Endothelial cell of umbilical vein (primary cell): Measurements from ENCODE around the gene NENF. TPM values are rescaled to one million over a fixed set of nuclear protein-coding genes. Genes with fewer than 3 reads are reported as not detected.

Source experiments
- BruUV-seq: library from RNA; stranded (reverse); fragments of 400-500 nt; replicated peaks from 2 replicates; lab custom pipeline; 2021; lab: Mats Ljungman, UMichigan
- CTCF ChIA-PET: fragments of 300-600, 350-600 bp; sonication (Branson Sonifier 250); formaldehyde crosslinking; loops from one replicate; lab custom pipeline; 2021; ENCODE audit warnings: antibody characterized with exemption, inconsistent platforms; lab: Charles Lee
- POLR2A ChIA-PET: fragments of 300-600, 350-600 bp; sonication (Branson Sonifier 250); formaldehyde crosslinking; loops from one replicate; lab custom pipeline; 2021; ENCODE audit warnings: antibody characterized with exemption, inconsistent platforms; lab: Charles Lee
- DNase-seq: peaks from one replicate; pipeline ENCODE4 v3.0.0-alpha.2; 2011; ENCODE audit warnings: low read depth, low spot score
- FAIRE-seq: peaks from 2 replicates; lab custom pipeline; 2011; peaks lifted over from hg19 to GRCh38; lab: Jason Lieb, UNC
- H2AFZ ChIP-seq: 2 replicates; pipeline ENCODE4 v1.6.0; 2012; ENCODE audit warnings: low read depth, low read length, control low read depth, inconsistent platforms
- H3K27ac ChIP-seq: 2 replicates; pipeline ENCODE4 v1.5.1; 2011; ENCODE audit warnings: low read depth, mild to moderate bottlenecking, control low read depth, low read length, moderate library complexity; ENCODE audit not compliant: insufficient read depth
- H3K27me3 ChIP-seq, 2 experiments: 2 replicates each; pipeline versions ENCODE4 v1.6.0 to v1.6.1; 2011; ENCODE audit warnings: low read length in 2 of 2, mixed read lengths in 1 of 2; ENCODE audit not compliant: control insufficient read depth in 2 of 2, insufficient read depth in 2 of 2
- H3K36me3 ChIP-seq, 2 experiments: 2 replicates in 1 of 2; 3 replicates in 1 of 2; pipeline ENCODE4 v1.5.1; 2011; ENCODE audit warnings: low read length in 2 of 2, mild to moderate bottlenecking in 1 of 2, moderate library complexity in 1 of 2; ENCODE audit not compliant: control insufficient read depth in 2 of 2, insufficient read depth in 2 of 2; ENCODE audit errors: extremely low read depth in 1 of 2
- H3K4me1 ChIP-seq: 3 replicates; pipeline ENCODE4 v1.5.1; 2011; ENCODE audit warnings: mild to moderate bottlenecking, low read length; ENCODE audit not compliant: control insufficient read depth, insufficient read depth; ENCODE audit errors: extremely low read depth
- H3K4me2 ChIP-seq: 2 replicates; pipeline ENCODE4 v1.6.1; 2011; ENCODE audit warnings: low read length, control low read depth, mixed read lengths; ENCODE audit not compliant: insufficient read depth
- H3K4me3 ChIP-seq, 3 experiments: fragments of 200-600 bp in 1 of 3; sonication (generic), shearing (Covaris generic) in 1 of 3; replicated peaks in 1 of 3; 2 replicates each; pipeline ENCODE4 v1.5.1; 2011 to 2016; ENCODE audit warnings: control low read depth in 3 of 3, low read length in 3 of 3, mild to moderate bottlenecking in 2 of 3, inconsistent platforms in 1 of 3, low read depth in 1 of 3, moderate library complexity in 1 of 3; ENCODE audit not compliant: insufficient read depth in 1 of 3
- H3K79me2 ChIP-seq: 2 replicates; pipeline ENCODE4 v1.6.0; 2012; ENCODE audit warnings: low read length, inconsistent platforms; ENCODE audit not compliant: control insufficient read depth, insufficient read depth
- H3K9ac ChIP-seq: replicated peaks from 2 replicates; pipeline ENCODE3; 2011; ENCODE audit warnings: low read length, control low read depth; ENCODE audit not compliant: insufficient read depth; ENCODE audit errors: extremely low read depth
- H3K9me1 ChIP-seq: replicated peaks from 3 replicates; pipeline ENCODE4 v1.6.0; 2011; ENCODE audit warnings: mild to moderate bottlenecking, low read length; ENCODE audit not compliant: control insufficient read depth, insufficient read depth; ENCODE audit errors: extremely low read depth
- H3K9me3 ChIP-seq: replicated peaks from 2 replicates; pipeline ENCODE4 v1.5.1; 2012; ENCODE audit warnings: low read length, inconsistent platforms; ENCODE audit not compliant: control insufficient read depth, insufficient read depth
- H4K20me1 ChIP-seq: replicated peaks from 2 replicates; pipeline ENCODE3; 2011; ENCODE audit warnings: mild to moderate bottlenecking, low read length; ENCODE audit not compliant: control insufficient read depth, insufficient read depth; ENCODE audit errors: extremely low read depth
- CTCF ChIP-seq, 2 donors: IDR thresholded peaks; 1 replicate in 1 of 2; 2 replicates in 1 of 2; pipeline ENCODE4 v1.5.1; 2011; ENCODE audit warnings: low read length in 2 of 2, mild to moderate bottlenecking in 2 of 2, moderate library complexity in 2 of 2, control low read depth in 1 of 2, inconsistent platforms in 1 of 2, low read depth in 1 of 2; ENCODE audit not compliant: insufficient read depth in 1 of 2; ENCODE audit errors: extremely low read depth in 1 of 2
- EZH2 ChIP-seq: IDR thresholded peaks from 2 replicates; pipeline ENCODE4 v1.6.1; 2012; ENCODE audit warnings: borderline replicate concordance, low read depth, mild to moderate bottlenecking, moderate library complexity, low read length, inconsistent platforms; ENCODE audit not compliant: severe bottlenecking
- FOS ChIP-seq: IDR thresholded peaks from 2 replicates; pipeline ENCODE4 v1.6.1; 2011; ENCODE audit warnings: mild to moderate bottlenecking, low read length, moderate library complexity, borderline replicate concordance; ENCODE audit not compliant: insufficient read depth
- GATA2 ChIP-seq: IDR thresholded peaks from 2 replicates; pipeline ENCODE4 v1.7.0; 2011; ENCODE audit warnings: low read depth, mild to moderate bottlenecking, moderate library complexity, mixed read lengths, low read length; ENCODE audit not compliant: insufficient read length, insufficient read depth
- JUN ChIP-seq: IDR thresholded peaks from 2 replicates; pipeline ENCODE4 v1.6.1; 2011; ENCODE audit warnings: borderline replicate concordance, low read depth; ENCODE audit not compliant: insufficient read length, insufficient read depth
- MAX ChIP-seq: IDR thresholded peaks from 2 replicates; pipeline ENCODE4 v1.6.1; 2011; ENCODE audit not compliant: insufficient read depth, insufficient read length
- MYC ChIP-seq: IDR thresholded peaks from one replicate; pipeline ENCODE4 v1.6.1; 2011; ENCODE audit warnings: mild to moderate bottlenecking, low read depth, low read length
- POLR2A ChIP-seq: IDR thresholded peaks from 2 replicates; pipeline ENCODE4 v1.6.1; 2012; ENCODE audit warnings: low read depth, mild to moderate bottlenecking, control low read depth, low read length
- POLR2AphosphoS5 ChIP-seq: IDR thresholded peaks from 2 replicates; pipeline ENCODE4 v1.6.1; 2012; ENCODE audit warnings: low read depth, mild to moderate bottlenecking, control low read depth, low read length, moderate library complexity; ENCODE audit not compliant: insufficient read depth
- dilution Hi-C: fragments of 300-500 bp; cut with MboI; formaldehyde crosslinking; loops from one replicate; pipeline ENCODE4 v1.15.0; 2019; ENCODE audit warnings: low sequenced_read_pairs; ENCODE audit not compliant: extremely low pct_ligation_motif_present
- intact Hi-C: fragments of 100-400 bp; cut with micrococcal nuclease; formaldehyde crosslinking; loops from one replicate; pipeline ENCODE4 v1.10.0; 2022
- polyA plus RNA-seq, 4 experiments: library from polyadenylated mRNA; depleted of rRNA in 3 of 4; stranded (reverse) in 3 of 4; unstranded in 1 of 4; fragments of >200 nt; gene quantifications; 2 replicates each; pipeline versions ENCODE4 v1.2.1 to v1.2.3, GENCODE V29; 2011 to 2012; ENCODE audit warnings: missing spikeins in 1 of 4
- total RNA-seq: library from RNA; stranded (reverse); gene quantifications from 2 replicates; pipeline ENCODE4 v1.2.3, GENCODE V29; 2021

NENF gene
- total and polyA plus RNA-seq, 2 donors (not counting 3 experiments of a cell fraction or from before 2014, with no cell fraction given): 19.8 to 23.0 TPM

GRCh38 chr1:212477680-212478466 lies 45.2 kb downstream of the NENF start:
- FAIRE-seq (no peak), DNase-seq (no peak)
- Histone ChIP-seq H3K27ac (no peak overlapping the region), H3K4me2 (no peak overlapping the region), H3K9me3 (no peaks in the 10 kb centered on the region), H3K79me2 (no peaks in the 10 kb centered on the region), H3K27me3 (peaks cover 0 to 8% of the 10 kb centered on the region in 2 experiments), H3K4me3 (no peak overlapping the region), H2AFZ (no peak overlapping the region), H3K9ac (no peak overlapping the region), H4K20me1 (no peaks in the 10 kb centered on the region), H3K9me1 (no peaks in the 10 kb centered on the region), H3K4me1 (peaks cover 13% of the 10 kb centered on the region), H3K36me3 (no peaks in the 10 kb centered on the region)
- TF ChIP-seq EZH2 (no peak), MYC (no peak), CTCF (IDR thresholded peaks at IDR 0.05; ENCODE audit: extremely low read depth in 1 of 2, insufficient read depth in 1 of 2, low read depth in 1 of 2, low read length in 2 of 2) (no peak), FOS (no peak), POLR2AphosphoS5 (no peak), MAX (no peak), JUN (no peak), POLR2A (no peak), GATA2 (no peak)
- dilution Hi-C loops (no loop called here), intact Hi-C loops (loop anchor here (1.0 kb wide), 12 partner anchors 81 to 573 kb away; partner anchors contain the start of genes ATF3 and RPS6KC1)
- ChIA-PET POLR2A (interaction anchor here (1.2 to 4.8 kb wide), 2 partner anchors 130 to 132 kb away, joined by 3 to 42 read pairs; partner anchors contain the start of gene ATF3), CTCF (interaction anchor here (0.9 to 4.8 kb wide), 47 partner anchors 10 to 797 kb away, joined by 3 to 71 read pairs (median 7); partner anchors contain the start of genes ATF3, BATF3, DTL and INTS7)
- BruUV-seq: no TSS peak
